DND-41 (cell line): Measurements from ENCODE around the gene MYO1B.

ENCODE experiments used
- CTCF ChIP-seq: IDR thresholded peaks from 2 replicates; pipeline ENCODE4 v1.5.1; 2012; ENCODE audit warnings: borderline replicate concordance, low read length, moderate library complexity, mild to moderate bottlenecking; ENCODE audit not compliant: poor library complexity, severe bottlenecking; ENCODE audit errors: extremely low read depth
- EZH2 ChIP-seq: IDR thresholded peaks from 3 replicates; pipeline ENCODE4 v1.6.1; 2012; ENCODE audit warnings: borderline replicate concordance, low read depth, mild to moderate bottlenecking, moderate library complexity, low read length, inconsistent platforms; ENCODE audit not compliant: severe bottlenecking

GRCh38 chr2:191359133-191359532, 113.9 kb downstream of the MYO1B start:
- TF ChIP-seq EZH2 = no peak
- no peak for TF ChIP-seq CTCF
